CD4-positive, alpha-beta T cell treated with Interleukin-6 for 4 hours (primary cell): ENCODE results near the gene ROM1.
"Not testable (repeated sequence)": the region's sequence is repeated elsewhere in the genome, so short reads cannot be mapped to it uniquely, and the experiment has no call there.

Source experiments
- DNase-seq: peaks from one replicate; pipeline ENCODE4 v3.0.0-alpha.2; 2020; ENCODE audit warnings: mixed read lengths

The ROM1 gene

GRCh38 chr11:62610814-62611704 lies 2.0 kb upstream of the ROM1 start:
- DNase-seq: no peak

- peak; percentile 46 for DNase-seq
Measured at GRCh38 chr11:62611705-62612365, 1.2 kb upstream of the ROM1 start.

GRCh38 chr11:62613291-62613778 lies 278 bp downstream of the ROM1 start:
- no peak for DNase-seq

GRCh38 chr11:62614275-62614674 lies 1.2 kb downstream of the ROM1 start:
- peak; percentile 47 for DNase-seq

- DNase-seq: no peak
Measured at GRCh38 chr11:62615521-62615920, 2.5 kb downstream of the ROM1 start.

GRCh38 chr11:62616957-62617356 lies 3.9 kb downstream of the ROM1 start:
- DNase-seq: not testable (repeated sequence)

GRCh38 chr11:62621027-62621566 lies 8.0 kb downstream of the ROM1 start:
- DNase-seq: no peak

GRCh38 chr11:62621567-62622470 lies 8.8 kb downstream of the ROM1 start, which contains the start of gene B3GAT3:
B3GAT3 (minus strand) TSS chr11:62621986; CDS start chr11:62621947, 39 bp downstream.
- peak; percentile 97 for DNase-seq

- no peak for DNase-seq
Measured at GRCh38 chr11:62622476-62623089, 9.5 kb downstream of the ROM1 start.

- no peak for DNase-seq
Measured at GRCh38 chr11:62627713-62628112, 14.7 kb downstream of the ROM1 start.

GRCh38 chr11:62632492-62632891 lies 19.4 kb downstream of the ROM1 start:
- DNase-seq: no peak

GRCh38 chr11:62644220-62644619 lies 31.2 kb downstream of the ROM1 start:
- no peak for DNase-seq

GRCh38 chr11:62645671-62645945 lies 32.6 kb downstream of the ROM1 start:
- DNase-seq: no peak

- peak; percentile 100 for DNase-seq
Measured at GRCh38 chr11:62645946-62646824, 33.1 kb downstream of the ROM1 start, which contains the start of gene GANAB. GANAB (minus strand) TSS chr11:62646613; CDS start chr11:62646599, 14 bp downstream.

- no peak for DNase-seq
Measured at GRCh38 chr11:62646825-62647608, 34.0 kb downstream of the ROM1 start.

GRCh38 chr11:62647609-62648005 lies 34.5 kb downstream of the ROM1 start:
- no peak for DNase-seq

- no peak for DNase-seq
Measured at GRCh38 chr11:62648185-62648966, 35.3 kb downstream of the ROM1 start.

GRCh38 chr11:62648967-62649364 lies 35.9 kb downstream of the ROM1 start:
- DNase-seq: no peak

GRCh38 chr11:62649486-62649885 lies 36.4 kb downstream of the ROM1 start:
- DNase-seq: no peak
